ENCODE data around the gene RYR1. TPM values are rescaled to one million over a fixed set of nuclear protein-coding genes. Genes with fewer than 3 reads are reported as not detected.

The RYR1 gene
- total RNA-seq, 3 donors from 2014 or later: 0.46 to 2.5 (median 1.3) TPM

DNA sequence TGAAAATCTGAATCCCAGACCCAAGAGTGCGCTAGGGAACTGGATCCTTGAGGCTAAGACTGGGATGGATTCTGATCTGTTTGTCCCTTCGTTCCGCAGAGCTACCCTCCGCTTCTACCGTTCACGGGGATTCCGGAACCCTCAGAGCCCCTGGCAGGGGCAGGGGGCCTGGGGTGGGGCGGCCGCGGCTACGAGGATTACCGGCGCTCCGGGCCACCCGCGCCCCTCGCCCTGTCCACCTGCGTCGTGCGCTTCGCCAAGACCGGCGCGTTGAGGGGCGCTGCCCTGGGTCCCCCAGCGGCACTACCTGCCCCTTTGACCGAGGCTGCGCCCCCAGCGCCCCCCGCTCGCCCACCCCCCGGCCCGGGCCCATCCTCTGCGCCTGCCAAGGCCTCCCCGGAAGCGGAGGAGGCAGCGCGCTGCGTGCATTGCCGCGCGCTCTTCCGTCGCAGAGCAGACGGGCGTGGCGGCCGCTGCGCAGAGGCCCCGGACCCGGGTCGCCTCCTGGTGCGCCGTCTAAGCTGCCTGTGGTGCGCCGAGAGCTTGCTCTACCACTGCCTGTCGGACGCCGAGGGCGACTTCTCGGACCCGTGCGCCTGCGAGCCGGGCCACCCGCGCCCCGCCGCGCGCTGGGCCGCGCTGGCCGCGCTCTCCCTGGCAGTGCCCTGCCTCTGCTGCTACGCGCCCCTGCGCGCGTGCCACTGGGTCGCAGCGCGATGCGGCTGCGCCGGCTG lies 37.9 kb upstream of the RYR1 start:
- Histone ChIP-seq H3K4me1 (ENCODE audit: low read depth) (no peaks in the 10 kb centered on the region), H3K4me3 (no peak overlapping the region), H3K9me3 (no peaks in the 10 kb centered on the region), H3K36me3 (ENCODE audit: low read depth) (no peaks in the 10 kb centered on the region)
- intact Hi-C loops (cut with DNase I, micrococcal nuclease): no loop called here
- ATAC-seq: peak; percentile 74
- no peak for DNase-seq
- TF ChIP-seq, protein P1, sequence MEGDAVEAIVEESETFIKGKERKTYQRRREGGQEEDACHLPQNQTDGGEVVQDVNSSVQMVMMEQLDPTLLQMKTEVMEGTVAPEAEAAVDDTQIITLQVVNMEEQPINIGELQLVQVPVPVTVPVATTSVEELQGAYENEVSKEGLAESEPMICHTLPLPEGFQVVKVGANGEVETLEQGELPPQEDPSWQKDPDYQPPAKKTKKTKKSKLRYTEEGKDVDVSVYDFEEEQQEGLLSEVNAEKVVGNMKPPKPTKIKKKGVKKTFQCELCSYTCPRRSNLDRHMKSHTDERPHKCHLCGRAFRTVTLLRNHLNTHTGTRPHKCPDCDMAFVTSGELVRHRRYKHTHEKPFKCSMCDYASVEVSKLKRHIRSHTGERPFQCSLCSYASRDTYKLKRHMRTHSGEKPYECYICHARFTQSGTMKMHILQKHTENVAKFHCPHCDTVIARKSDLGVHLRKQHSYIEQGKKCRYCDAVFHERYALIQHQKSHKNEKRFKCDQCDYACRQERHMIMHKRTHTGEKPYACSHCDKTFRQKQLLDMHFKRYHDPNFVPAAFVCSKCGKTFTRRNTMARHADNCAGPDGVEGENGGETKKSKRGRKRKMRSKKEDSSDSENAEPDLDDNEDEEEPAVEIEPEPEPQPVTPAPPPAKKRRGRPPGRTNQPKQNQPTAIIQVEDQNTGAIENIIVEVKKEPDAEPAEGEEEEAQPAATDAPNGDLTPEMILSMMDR (IDR thresholded peaks at IDR 0.05): no peak

DNA sequence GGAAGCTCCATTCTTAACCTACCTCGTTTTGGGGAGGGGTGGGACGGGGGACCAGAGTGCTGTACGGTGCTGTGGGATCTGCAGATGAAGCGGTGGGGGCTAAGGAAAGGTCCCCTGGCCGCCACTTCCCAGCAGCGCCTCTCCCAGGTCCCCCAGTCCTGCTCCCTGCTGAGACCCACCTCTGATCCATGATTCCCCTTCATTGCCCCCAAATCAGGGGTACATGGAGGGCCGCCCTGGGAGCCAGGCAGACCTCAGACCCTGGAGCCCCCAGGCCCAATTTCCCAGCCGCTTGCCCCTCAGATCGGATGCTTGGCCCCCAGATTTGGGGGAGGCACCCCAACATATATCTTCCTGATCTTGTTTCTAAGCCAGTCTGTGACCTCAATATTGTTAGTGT lies 34.4 kb upstream of the RYR1 start:
- Histone ChIP-seq H3K36me3 (ENCODE audit: low read depth) (no peaks in the 10 kb centered on the region), H3K4me3 (no peak overlapping the region), H3K4me1 (ENCODE audit: low read depth) (no peaks in the 10 kb centered on the region), H3K9me3 (no peaks in the 10 kb centered on the region)
- intact Hi-C loops (cut with DNase I, micrococcal nuclease): no loop called here
- TF ChIP-seq, protein P1 (IDR thresholded peaks at IDR 0.05): no peak
- no peak for DNase-seq
- no peak for ATAC-seq

DNA sequence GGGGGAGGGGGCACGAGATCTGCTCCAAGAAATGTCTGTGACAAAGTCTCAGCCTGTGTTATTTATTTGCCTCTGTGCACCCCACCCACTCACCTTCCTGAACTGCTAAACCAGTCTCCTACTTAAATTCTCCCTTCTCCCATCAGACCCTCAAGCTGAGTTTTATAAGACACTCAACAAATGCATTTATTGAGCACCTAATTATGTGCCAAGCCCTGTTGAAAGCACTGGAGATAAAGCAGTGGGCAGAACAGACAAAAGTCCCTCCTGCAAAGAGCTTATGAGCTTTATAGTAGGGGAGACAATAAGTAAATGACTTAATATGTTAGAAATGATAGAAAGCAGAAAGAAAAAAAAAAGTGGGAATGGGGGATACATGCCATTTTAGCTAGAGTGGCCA lies 34.0 kb upstream of the RYR1 start:
- ATAC-seq (no peak), DNase-seq (no peak)
- H3K9me3 ChIP-seq: no peaks in the 10 kb centered on the region
- TF ChIP-seq, protein P1 (IDR thresholded peaks at IDR 0.05): no peak
- no peak overlapping the region for H3K4me3 ChIP-seq
- intact Hi-C loops (cut with DNase I, micrococcal nuclease): no loop called here
- no peaks in the 10 kb centered on the region for H3K36me3 ChIP-seq (ENCODE audit: low read depth)
- no peaks in the 10 kb centered on the region for H3K4me1 ChIP-seq (ENCODE audit: low read depth)

DNA sequence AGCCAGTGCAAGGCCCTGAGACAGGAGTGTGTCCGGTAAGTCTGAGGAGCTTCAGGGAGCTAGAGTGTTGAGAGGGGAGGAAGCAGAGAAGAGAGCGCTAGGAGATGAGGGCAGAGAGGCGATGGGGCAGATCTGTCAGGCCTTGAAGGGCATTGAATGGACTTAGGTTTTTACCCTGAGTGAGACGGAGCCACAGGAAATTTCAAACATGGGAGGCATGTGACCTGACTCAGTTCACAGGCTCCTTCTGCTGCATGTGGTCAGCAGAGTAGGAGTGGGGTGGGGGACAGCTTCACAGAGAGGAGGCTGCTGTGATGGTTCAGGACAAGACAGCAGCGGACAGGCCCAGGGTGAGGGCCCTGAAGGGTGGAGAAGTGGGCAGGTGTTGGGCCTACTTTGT lies 33.1 kb upstream of the RYR1 start:
- no peak for DNase-seq
- TF ChIP-seq, protein P1 (IDR thresholded peaks at IDR 0.05): no peak
- Histone ChIP-seq H3K9me3 (no peaks in the 10 kb centered on the region), H3K4me1 (ENCODE audit: low read depth) (no peaks in the 10 kb centered on the region), H3K4me3 (no peak overlapping the region), H3K36me3 (ENCODE audit: low read depth) (no peaks in the 10 kb centered on the region)
- intact Hi-C loops (cut with DNase I, micrococcal nuclease): loop anchor here in 1 of 2 donors (10.0 kb wide), 1 partner anchor 234 kb away; no protein-coding TSS in a partner anchor
- ATAC-seq: no peak

DNA sequence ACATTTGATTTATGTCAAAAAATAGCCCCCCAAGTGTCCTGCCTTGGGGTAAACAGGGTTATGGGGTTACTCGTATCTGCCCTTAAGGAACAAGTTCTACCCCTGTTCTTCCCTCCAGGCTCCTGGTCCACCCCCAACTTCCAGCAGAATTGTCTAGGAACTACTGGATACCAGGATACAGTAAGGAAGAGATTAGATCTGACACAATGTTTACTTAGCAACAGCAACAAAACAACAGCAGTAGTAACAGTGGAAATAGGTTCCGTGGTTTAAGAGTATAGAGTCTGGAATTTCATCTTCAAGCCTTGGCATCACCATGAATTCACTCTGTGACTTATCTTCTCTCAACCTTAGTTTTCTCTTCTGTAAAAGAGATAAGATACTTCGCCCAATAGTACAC lies 32.3 kb upstream of the RYR1 start:
- ATAC-seq: no peak
- Histone ChIP-seq H3K4me1 (ENCODE audit: low read depth) (no peaks in the 10 kb centered on the region), H3K9me3 (no peaks in the 10 kb centered on the region), H3K4me3 (no peak overlapping the region), H3K36me3 (ENCODE audit: low read depth) (no peaks in the 10 kb centered on the region)
- intact Hi-C loops (cut with DNase I, micrococcal nuclease): loop anchor here in 1 of 2 donors (10.0 kb wide), 1 partner anchor 234 kb away; no protein-coding TSS in a partner anchor
- DNase-seq: no peak
- TF ChIP-seq, protein P1 (IDR thresholded peaks at IDR 0.05): no peak

All from mucosa of descending colon (tissue), 3 donors.